ENCODE measurements around the gene TALDO1. TPM values are rescaled to one million over a fixed set of nuclear protein-coding genes. Genes with fewer than 3 reads are reported as not detected.

The TALDO1 gene
- total RNA-seq, 1 donor from 2014 or later = 196 TPM

DNA sequence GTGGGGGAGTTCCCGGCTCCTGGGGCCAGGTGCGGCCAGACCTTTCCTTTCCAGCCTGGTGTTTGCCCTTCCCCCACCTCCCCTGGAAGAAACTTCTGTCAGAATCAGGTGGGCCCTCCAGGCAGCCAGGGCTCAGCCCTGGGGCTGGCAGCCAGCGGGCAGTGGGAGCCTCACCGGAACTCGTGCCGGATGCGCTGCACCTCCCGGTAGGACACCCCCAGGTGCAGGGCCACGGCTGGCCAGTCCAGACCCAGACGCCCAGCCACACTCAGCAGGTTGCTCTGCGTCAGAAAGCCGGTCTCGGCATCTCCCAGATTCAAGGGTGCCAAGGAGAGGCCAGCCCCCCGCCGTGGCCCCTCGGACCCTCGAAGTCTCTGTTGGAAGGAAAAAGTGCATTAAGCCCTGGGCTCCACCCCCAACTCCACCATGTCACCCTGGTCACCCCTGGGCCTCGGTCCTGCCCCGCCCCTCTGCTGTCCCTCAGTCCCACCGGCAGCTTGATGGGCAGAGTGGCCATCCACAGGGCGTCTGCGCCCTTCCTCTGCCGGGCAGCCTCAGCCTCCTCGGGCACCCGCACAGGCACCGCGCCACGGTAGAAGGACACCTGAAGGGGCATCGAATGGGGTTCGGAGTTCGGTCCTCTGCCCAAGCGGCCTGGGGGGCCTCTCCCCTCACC, 52.5 kb downstream of the TALDO1 start:
- no peak for TF ChIP-seq CTCF (IDR thresholded peaks at IDR 0.05)
- no peaks in the 10 kb centered on the region for H3K9me3 ChIP-seq
- no peaks in the 10 kb centered on the region for H3K36me3 ChIP-seq
- intact Hi-C loops (cut with DNase I) = no loop called here
- ATAC-seq (no peak), DNase-seq (no peak)
- H3K27ac ChIP-seq = no peak overlapping the region
- no peak overlapping the region for H3K4me3 ChIP-seq
- H3K27me3 ChIP-seq = no peaks in the 10 kb centered on the region
- H3K4me1 ChIP-seq = peaks cover 32% of the 10 kb centered on the region

GRCh38 chr11:800473-800872, 53.2 kb downstream of the TALDO1 start:
- Histone ChIP-seq H3K27me3 (no peaks in the 10 kb centered on the region), H3K4me1 (peaks cover 28% of the 10 kb centered on the region), H3K36me3 (no peaks in the 10 kb centered on the region), H3K4me3 (no peak overlapping the region), H3K27ac (no peak overlapping the region), H3K9me3 (no peaks in the 10 kb centered on the region)
- intact Hi-C loops (cut with DNase I) = no loop called here
- TF ChIP-seq CTCF (IDR thresholded peaks at IDR 0.05) = no peak
- DNase-seq = no peak
- no peak for ATAC-seq

- Histone ChIP-seq H3K4me1 (peaks cover 26% of the 10 kb centered on the region), H3K4me3 (no peak overlapping the region), H3K27ac (no peak overlapping the region), H3K36me3 (no peaks in the 10 kb centered on the region), H3K27me3 (no peaks in the 10 kb centered on the region), H3K9me3 (no peaks in the 10 kb centered on the region)
- DNase-seq (no peak), ATAC-seq (no peak)
- intact Hi-C loops (cut with DNase I) = no loop called here
- TF ChIP-seq CTCF (IDR thresholded peaks at IDR 0.05) = no peak
Observed at GRCh38 chr11:801097-801780, 54.0 kb downstream of the TALDO1 start.

- DNase-seq (no peak), ATAC-seq (no peak)
- H3K27ac ChIP-seq = no peak overlapping the region
- TF ChIP-seq CTCF (IDR thresholded peaks at IDR 0.05) = no peak
- H3K36me3 ChIP-seq = no peaks in the 10 kb centered on the region
- H3K9me3 ChIP-seq = no peaks in the 10 kb centered on the region
- intact Hi-C loops (cut with DNase I) = no loop called here
- no peak overlapping the region for H3K4me3 ChIP-seq
- H3K4me1 ChIP-seq = peaks cover 17% of the 10 kb centered on the region
- no peaks in the 10 kb centered on the region for H3K27me3 ChIP-seq
Observed at GRCh38 chr11:802018-802617, 54.9 kb downstream of the TALDO1 start.

DNA sequence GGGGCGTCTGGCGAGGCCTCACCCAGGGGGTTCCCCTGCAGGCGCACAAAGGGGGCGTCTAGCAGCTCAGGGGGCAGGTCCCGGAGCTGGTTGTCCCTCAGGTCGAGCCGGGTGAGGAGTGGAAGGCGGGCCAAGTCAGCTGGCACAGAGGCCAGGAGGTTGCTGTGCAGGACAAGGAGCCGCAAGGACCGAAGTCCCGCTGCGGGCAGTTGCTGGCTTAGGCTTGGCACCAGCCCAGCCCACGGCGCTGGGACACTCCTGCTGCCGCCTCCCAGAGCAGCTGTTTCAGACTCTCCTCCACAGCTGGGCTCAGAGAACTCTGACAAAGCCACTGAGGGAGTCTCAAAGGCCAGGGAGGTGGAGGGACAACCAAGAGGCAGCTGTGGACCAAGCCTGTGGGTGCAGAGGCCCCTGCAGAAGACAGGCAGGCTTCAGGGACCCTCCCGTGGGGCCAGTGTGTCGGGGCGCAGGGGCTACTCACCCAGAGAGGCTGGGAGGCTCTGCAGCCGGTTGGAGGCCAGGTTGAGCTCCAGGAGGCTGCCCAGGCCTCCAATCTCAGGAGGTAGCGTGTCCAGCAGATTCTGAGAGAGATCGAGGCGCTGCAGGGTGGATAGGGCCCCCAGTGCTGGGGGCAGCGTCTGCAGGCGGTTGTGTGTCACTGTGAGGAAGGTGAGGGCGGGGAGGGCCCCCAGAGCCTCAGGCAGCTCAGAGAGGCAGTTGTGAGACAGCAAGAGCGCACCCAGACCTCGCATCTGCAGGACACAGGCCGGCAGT, 55.6 kb downstream of the TALDO1 start:
- Histone ChIP-seq H3K9me3 (no peaks in the 10 kb centered on the region), H3K36me3 (no peaks in the 10 kb centered on the region), H3K27me3 (no peaks in the 10 kb centered on the region), H3K4me1 (peaks cover 15% of the 10 kb centered on the region), H3K27ac (no peak overlapping the region), H3K4me3 (no peak overlapping the region)
- DNase-seq (no peak), ATAC-seq (no peak)
- TF ChIP-seq CTCF (IDR thresholded peaks at IDR 0.05) = no peak
- intact Hi-C loops (cut with DNase I) = no loop called here
